GM21360 (cell line): ENCODE results near the gene PCSK6.
A peak's percentile ranks its signal among the peaks of the same experiment; 100 is the strongest.
"Not testable (repeated sequence)": the region's sequence is repeated elsewhere in the genome, so short reads cannot be mapped to it uniquely, and the experiment has no call there.

Experiments used
- ATAC-seq: cut with Tn5 transposase; IDR thresholded peaks from one replicate; pipeline ENCODE4 v1.9.1; 2021; ENCODE audit warnings: mild to moderate bottlenecking, moderate library complexity; ENCODE audit not compliant: unreplicated experiment

The PCSK6 gene

GRCh38 chr15:101287342-101287741 lies 202.2 kb downstream of the PCSK6 start:
- ATAC-seq: not testable (repeated sequence)

- no peak for ATAC-seq
Observed at GRCh38 chr15:101286471-101287114, 202.9 kb downstream of the PCSK6 start.

- ATAC-seq: no peak
Observed at GRCh38 chr15:101283931-101284330, 205.6 kb downstream of the PCSK6 start.

GRCh38 chr15:101280007-101280406 lies 209.5 kb downstream of the PCSK6 start:
- ATAC-seq: no peak

- no peak for ATAC-seq
Observed at GRCh38 chr15:101277943-101278564, 211.5 kb downstream of the PCSK6 start.

GRCh38 chr15:101277038-101277822 lies 212.3 kb downstream of the PCSK6 start, which contains the start of gene SELENOS:
Gene SELENOS (minus strand): TSS chr15:101277485. CDS start chr15:101277417, 68 bp downstream.
- peak; percentile 89 for ATAC-seq

GRCh38 chr15:101276501-101277037 lies 212.9 kb downstream of the PCSK6 start:
- peak; percentile 19 for ATAC-seq

- ATAC-seq: no peak
Observed at GRCh38 chr15:101275018-101275417, 214.5 kb downstream of the PCSK6 start.

- ATAC-seq: no peak
Observed at GRCh38 chr15:101273534-101273933, 216.0 kb downstream of the PCSK6 start.

GRCh38 chr15:101272584-101272983 lies 216.9 kb downstream of the PCSK6 start:
- ATAC-seq: no peak

- no peak for ATAC-seq
Observed at GRCh38 chr15:101269479-101270223, 219.9 kb downstream of the PCSK6 start.

- no peak for ATAC-seq
Observed at GRCh38 chr15:101267320-101268104, 222.0 kb downstream of the PCSK6 start.

- ATAC-seq: no peak
Observed at GRCh38 chr15:101266787-101267186, 222.7 kb downstream of the PCSK6 start.

- ATAC-seq: no peak
Observed at GRCh38 chr15:101266034-101266433, 223.5 kb downstream of the PCSK6 start.

- no peak for ATAC-seq
Observed at GRCh38 chr15:101264911-101265641, 224.4 kb downstream of the PCSK6 start.

GRCh38 chr15:101264011-101264410 lies 225.5 kb downstream of the PCSK6 start:
- no peak for ATAC-seq

- no peak for ATAC-seq
Observed at GRCh38 chr15:101262551-101262950, 227.0 kb downstream of the PCSK6 start.

GRCh38 chr15:101258238-101259144 lies 231.0 kb downstream of the PCSK6 start:
- peak; percentile 53 for ATAC-seq
